GOT3 (cell line): ENCODE data around the gene COL6A6.

Experiments
- DNase-seq: peaks from one replicate; lab custom pipeline; 2025; ENCODE audit warnings: mixed read lengths; lab: John Stamatoyannopoulos, UW

Gene COL6A6

GRCh38 chr3:130516645-130517512 lies at the start of gene COL6A6:
TSS of gene COL6A6 (plus strand) at chr3:130517177. CDS start at chr3:130560365, 43,188 bp downstream.
- no peak for DNase-seq

- DNase-seq, result no peak
Observed at GRCh38 chr3:130468311-130468710, 48.7 kb upstream of the COL6A6 start.

GRCh38 chr3:130470126-130470525 lies 46.9 kb upstream of the COL6A6 start:
- no peak for DNase-seq

GRCh38 chr3:130473416-130473815 lies 43.6 kb upstream of the COL6A6 start:
- DNase-seq, result no peak

- no peak for DNase-seq
Observed at GRCh38 chr3:130480736-130481135, 36.2 kb upstream of the COL6A6 start.

- no peak for DNase-seq
Observed at GRCh38 chr3:130488288-130488687, 28.7 kb upstream of the COL6A6 start.

GRCh38 chr3:130488769-130489450 lies 28.1 kb upstream of the COL6A6 start:
- no peak for DNase-seq

- DNase-seq, result peak; percentile 2
Observed at GRCh38 chr3:130490241-130490640, 26.7 kb upstream of the COL6A6 start.

GRCh38 chr3:130491431-130491830 lies 25.5 kb upstream of the COL6A6 start:
- no peak for DNase-seq

- no peak for DNase-seq
Observed at GRCh38 chr3:130504701-130505100, 12.3 kb upstream of the COL6A6 start.

- DNase-seq, result no peak
Observed at GRCh38 chr3:130506031-130506430, 10.9 kb upstream of the COL6A6 start.

- no peak for DNase-seq
Observed at GRCh38 chr3:130507746-130508145, 9.2 kb upstream of the COL6A6 start.

- DNase-seq, result no peak
Observed at GRCh38 chr3:130509008-130509407, 8.0 kb upstream of the COL6A6 start.

GRCh38 chr3:130514681-130515080 lies 2.3 kb upstream of the COL6A6 start:
- no peak for DNase-seq

GRCh38 chr3:130515755-130516154 lies 1.2 kb upstream of the COL6A6 start:
- no peak for DNase-seq

- no peak for DNase-seq
Observed at GRCh38 chr3:130517602-130518001, 625 bp downstream of the COL6A6 start.

- no peak for DNase-seq
Observed at GRCh38 chr3:130519754-130520153, 2.8 kb downstream of the COL6A6 start.

GRCh38 chr3:130522399-130522798 lies 5.4 kb downstream of the COL6A6 start:
- DNase-seq, result no peak

GRCh38 chr3:130527426-130527825 lies 10.4 kb downstream of the COL6A6 start:
- DNase-seq, result no peak

GRCh38 chr3:130528120-130528519 lies 11.1 kb downstream of the COL6A6 start:
- no peak for DNase-seq

- no peak for DNase-seq
Observed at GRCh38 chr3:130529486-130530215, 12.7 kb downstream of the COL6A6 start.

GRCh38 chr3:130533247-130533646 lies 16.3 kb downstream of the COL6A6 start:
- no peak for DNase-seq
